ENCODE results near the gene PDE3A.

PDE3A gene

DNA sequence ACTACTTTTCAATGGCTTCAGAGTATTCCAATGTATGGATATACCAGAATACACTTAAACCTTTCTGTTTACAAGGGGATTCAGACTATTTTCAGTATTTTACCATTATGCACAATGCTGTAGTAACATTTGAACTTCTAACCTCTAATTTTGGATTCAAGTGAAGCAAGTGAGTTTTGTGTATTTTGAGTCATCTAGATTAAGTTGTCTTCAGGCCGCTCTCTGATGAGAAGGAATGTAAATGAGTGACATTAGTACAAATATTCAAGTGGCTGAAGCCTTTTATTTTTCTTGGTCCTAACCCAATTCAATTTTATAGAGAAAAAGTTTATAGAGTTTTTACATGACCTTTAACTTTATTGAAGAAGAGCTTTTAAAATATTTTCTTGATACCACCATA is 125.6 kb downstream of the PDE3A start:
- DNase-seq (ENCODE audit: low read depth in 2 of 2) = no peak

DNA sequence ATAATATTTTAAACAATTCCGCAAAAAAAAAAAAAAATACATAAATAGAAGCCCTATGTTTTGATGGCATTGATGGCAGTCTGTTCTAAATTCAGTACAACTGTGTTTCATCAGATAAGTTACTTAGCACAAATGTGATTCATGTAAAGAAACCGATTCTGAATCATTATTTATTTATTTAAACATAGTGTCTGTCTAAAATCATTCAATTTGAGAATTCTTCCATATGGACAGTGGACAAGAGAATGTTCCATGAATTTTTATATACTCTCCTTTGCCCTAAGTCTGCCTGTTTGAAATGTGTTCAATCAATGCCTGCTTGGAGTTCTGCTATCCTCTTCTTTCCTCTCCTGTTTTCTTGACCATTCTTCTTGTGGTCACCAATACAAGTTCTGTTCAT is 126.5 kb downstream of the PDE3A start:
- DNase-seq (ENCODE audit: low read depth in 2 of 2) = no peak

DNA sequence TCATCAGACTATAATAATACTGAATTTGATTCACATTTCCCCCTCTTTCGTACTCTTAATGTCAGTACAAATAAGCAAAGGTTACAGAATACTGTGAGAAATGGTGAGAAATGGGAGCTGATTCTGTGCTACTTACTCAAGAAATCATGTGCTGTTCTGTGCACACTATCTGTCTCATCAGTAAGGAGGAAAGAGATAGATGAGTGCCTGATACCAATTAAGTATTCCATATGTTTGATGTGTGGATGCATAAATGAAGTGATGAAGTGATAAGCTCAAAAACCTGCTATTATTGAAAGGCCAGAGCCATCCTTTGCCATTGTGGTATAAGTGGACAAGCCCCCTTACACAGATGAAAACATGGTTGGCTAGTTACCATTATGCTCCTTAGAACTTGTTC is 127.7 kb downstream of the PDE3A start:
- no peak for DNase-seq (ENCODE audit: low read depth in 2 of 2)

DNA sequence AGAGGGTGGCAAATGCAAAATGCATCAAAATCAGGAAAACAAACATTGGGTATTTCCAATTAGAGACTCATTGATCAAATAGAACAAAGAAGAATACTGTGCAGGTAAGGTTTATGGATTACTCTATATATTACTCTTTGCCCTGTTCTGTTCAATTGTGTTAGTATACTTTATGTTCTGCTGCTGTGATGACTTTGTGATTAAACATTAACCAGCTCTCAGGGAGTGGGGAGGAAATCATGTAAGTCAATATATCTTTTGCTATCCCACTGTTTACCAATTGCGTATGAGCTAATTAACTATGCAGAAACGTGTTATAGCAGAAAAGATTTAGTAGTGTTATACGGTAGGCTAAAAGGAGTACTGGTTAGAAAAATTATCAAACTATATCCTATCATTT is 129.4 kb downstream of the PDE3A start:
- no peak for DNase-seq (ENCODE audit: low read depth in 2 of 2)

DNA sequence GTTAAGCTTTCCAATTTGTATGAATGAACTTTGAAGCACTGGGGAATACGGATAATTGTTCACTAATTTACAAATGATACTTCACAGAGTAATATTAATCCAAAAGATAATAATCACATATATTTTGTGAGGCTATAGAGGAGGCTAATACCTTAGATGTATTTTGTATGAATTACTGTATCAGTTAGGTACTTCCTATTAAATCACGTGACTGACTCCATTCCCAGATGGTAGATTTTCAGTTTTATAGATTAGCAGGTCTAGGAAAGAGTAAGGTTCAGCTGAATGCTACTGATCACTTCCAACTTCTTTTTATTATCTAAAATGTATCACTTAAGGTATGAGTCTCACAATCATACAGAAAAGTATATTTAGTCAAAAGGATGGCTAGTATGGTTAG is 133.6 kb downstream of the PDE3A start:
- no peak for DNase-seq (ENCODE audit: low read depth in 2 of 2)

DNA sequence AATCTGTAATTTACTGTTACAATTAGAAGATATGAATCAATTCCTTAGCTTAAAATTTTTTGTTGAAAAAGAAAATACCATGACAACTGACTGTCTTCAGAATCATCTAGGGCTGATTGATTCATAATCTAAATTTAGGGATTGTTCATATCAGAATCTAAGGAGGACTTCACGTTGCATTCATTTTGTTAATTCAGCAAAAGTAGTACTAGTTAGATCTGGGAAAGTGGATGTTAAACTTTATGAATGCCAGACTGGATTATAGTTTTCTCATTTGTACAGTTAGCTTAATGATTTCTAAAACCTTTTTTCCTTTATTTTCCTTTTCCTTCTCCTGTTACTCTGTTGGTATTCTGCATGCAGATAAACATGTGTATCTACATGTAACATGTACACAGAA is 135.5 kb downstream of the PDE3A start:
- no peak for DNase-seq (ENCODE audit: low read depth in 2 of 2)

DNA sequence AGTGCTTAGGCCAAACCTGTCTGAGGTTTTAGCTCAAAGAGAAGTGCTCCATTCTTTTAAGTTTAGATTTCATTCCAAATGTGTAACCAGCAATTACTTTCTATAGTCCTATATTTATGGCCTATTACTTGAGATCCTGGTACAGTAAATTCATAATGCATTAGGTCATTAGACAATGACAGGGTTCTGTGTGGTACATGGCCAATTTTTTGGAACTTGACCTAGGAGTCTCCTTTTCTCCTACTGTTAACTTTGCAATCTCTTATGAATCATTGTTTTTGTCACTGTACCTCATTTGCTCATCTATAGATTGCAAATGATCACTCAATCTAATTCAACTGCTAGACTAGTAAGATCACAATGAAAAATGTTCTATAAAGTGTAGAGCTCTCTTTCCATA is 136.7 kb downstream of the PDE3A start:
- DNase-seq (ENCODE audit: low read depth in 2 of 2) = no peak

DNA sequence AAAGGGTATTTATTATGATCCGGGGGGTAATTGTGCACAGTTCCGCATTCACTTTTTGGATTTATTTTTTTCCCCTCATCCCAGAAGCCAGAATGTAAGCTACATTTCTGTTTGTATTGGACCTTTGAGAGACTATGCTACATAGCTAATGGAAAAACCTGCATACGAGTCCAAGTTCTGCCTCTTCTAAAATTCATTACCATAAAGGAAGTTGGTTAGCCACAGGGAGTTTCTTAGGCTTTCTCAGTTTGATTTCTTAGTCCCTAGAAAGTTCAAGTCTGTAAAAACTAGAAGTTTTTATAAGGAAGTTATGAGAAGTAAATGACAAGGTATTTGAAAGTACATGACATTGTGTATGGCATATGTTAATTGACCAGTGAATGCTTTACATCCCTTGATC is 138.7 kb downstream of the PDE3A start:
- no peak for DNase-seq (ENCODE audit: low read depth in 2 of 2)

DNA sequence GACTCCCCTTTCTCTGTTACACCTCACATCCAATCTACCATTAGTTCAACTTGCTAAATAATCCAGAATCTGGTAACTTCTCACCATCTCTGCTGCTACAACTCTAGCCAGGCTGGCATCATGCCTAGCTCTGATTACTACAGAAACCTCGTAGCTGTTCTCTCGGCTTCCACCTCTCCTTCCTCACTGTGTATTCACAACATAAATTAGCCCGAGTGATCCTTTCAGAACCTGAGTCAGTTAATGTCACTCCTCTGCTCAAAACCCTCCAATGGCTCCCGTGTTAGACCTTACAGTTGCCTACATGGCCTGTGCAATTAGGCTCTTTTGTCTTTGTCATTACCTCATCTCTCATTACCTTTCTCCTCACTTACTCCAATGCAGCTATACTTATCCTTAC is 139.4 kb downstream of the PDE3A start:
- DNase-seq (ENCODE audit: low read depth in 2 of 2) = no peak

DNA sequence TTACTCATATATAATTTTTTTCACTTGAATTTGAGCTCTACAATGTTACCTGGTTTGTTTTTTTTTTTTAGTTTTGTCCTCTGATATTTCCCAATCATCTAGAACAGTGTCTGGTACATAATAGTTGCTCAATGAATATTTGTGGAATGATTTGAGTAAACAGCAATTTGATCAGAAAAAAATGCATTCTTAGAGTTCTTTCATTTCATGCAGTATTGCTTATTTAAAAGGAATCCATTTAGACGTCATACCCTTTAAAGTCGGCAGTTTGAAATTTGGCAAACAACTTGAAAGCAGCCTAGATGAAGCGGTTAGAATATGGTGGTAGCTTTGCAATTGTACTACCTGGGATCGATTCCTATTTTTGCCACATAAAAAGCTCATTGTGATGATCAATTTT is 140.0 kb downstream of the PDE3A start:
- no peak for DNase-seq (ENCODE audit: low read depth in 2 of 2)

DNA sequence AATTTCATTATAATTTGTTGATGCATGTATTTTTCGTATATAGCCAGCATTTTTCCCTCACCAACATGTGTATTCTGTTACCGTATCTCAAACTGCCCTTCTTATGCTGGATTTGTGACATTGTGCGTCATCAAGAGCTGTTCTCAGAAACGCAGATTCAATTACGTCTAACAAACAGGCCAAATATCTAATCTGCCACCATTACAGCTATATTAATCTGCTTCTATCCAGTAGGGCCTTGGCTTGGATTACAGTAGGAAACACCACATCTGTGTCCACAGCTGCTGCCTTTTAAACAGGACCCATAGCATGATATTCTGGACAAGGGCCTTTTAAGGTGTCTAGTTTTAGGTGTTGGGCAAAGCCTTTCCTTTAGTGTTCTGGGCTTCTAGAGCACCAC is 140.6 kb downstream of the PDE3A start:
- DNase-seq (ENCODE audit: low read depth in 2 of 2) = no peak

DNA sequence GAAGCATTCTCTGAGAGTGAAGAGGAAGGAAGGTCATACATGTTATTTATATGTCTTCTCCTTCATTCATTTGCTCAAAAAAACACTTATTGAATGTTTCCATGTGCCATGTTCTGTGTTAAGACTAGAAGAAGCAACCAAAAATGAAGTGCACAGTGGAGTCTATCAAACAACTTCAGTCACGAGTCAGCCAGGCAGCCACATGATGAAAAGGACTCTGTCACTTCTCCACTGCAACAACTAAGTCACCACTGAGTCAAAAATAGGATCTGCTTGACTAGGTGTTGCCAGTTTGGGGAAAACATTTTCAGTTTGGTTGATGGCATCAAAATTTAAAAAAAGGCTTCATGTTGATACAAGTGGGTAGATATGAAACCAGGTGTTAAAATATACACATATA is 142.5 kb downstream of the PDE3A start:
- no peak for DNase-seq (ENCODE audit: low read depth in 2 of 2)

DNA sequence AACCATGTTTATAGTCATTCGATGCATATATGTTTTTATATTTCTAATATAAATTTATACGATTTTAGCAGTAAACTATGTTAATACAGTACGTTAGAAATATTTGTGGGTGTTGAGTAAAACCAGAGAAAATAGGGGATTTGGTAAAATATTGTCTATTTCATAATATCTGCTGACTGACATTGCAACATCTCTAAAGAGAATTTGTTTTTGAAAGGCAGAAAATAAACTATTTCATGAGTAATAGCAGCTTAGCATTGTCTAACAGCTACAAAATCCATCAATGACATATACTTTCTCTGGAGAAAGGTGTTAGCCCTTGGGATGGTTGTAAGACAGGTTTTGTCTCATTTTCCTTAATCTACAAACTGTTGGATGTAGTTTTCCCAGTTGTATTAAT is 144.9 kb downstream of the PDE3A start:
- DNase-seq (ENCODE audit: low read depth in 2 of 2) = no peak

DNA sequence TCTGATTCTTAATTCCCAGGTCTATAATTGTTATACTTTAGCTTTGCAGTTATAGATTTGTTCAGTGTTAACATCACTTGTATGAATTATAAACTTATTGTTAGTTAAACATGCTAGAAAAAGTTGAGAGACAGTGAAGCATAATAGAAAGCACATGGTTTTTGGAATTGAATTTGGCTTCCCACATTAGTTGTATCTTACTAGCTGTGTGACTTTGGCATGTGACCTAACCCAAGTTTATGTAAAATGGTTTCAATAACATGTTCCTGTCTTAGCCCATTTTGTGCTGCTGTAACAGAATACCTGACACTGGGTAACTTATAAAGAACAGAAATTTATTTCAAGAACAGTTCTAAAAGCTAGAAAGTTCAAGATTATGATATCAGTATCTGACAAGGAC is 146.3 kb downstream of the PDE3A start:
- DNase-seq (ENCODE audit: low read depth in 2 of 2) = no peak

DNA sequence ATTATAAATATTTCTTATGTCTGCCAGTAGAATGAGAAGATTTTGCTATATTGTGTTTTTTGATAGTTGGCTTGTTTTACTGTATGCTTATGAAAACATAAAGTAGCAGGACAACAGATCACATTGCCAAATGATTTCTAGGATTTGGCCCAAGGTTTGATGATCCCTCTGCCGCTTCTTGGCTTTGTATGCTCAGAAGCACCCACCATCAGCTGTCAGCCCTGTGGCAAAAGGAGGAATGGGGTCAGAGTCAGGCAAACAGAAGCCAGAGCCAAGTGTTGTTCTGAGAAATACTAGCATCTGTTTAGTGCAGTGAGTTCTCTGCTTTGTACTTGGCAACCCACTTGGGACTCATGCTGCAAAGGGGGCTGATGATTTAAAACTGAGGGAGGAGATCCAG is 152.2 kb downstream of the PDE3A start:
- DNase-seq (ENCODE audit: low read depth in 2 of 2) = no peak

DNA sequence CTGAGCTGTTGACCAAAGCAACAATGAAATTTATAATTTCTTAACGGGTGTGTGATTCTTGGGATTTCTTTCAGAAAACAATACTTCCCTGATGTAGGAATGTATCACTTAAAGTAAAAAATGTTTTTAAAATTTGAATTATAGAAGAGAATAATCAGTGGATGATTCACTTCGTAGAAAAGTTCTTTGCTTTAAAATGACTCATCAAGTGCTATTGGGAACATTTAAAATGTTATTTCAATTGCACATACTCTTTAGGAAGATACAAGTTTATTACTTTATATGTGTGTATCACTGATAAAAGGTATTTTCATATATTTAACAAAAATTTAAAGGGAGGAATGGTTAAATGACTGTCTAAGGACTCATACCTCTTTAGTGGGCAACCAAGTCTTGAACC is 155.3 kb downstream of the PDE3A start:
- no peak for DNase-seq (ENCODE audit: low read depth in 2 of 2)

DNA sequence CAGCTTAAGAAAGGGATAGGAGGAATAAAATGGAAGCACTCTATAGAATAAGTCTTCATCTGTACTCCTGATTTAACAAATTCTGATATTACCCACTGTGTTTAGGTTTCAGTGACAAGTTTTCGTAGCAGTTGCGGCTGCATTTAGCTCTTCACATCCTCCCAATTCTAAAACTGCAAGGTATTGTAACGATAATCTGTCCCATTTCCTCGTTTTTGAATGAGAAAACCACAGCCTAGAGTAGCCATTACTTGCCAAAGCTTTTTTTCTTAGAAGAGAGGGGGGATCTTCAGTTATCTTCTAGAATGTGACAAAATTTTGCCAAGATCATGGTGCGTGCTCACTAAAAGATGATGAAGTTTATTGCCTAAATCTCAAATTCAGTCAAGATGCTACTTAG is 155.8 kb downstream of the PDE3A start:
- no peak for DNase-seq (ENCODE audit: low read depth in 2 of 2)

DNA sequence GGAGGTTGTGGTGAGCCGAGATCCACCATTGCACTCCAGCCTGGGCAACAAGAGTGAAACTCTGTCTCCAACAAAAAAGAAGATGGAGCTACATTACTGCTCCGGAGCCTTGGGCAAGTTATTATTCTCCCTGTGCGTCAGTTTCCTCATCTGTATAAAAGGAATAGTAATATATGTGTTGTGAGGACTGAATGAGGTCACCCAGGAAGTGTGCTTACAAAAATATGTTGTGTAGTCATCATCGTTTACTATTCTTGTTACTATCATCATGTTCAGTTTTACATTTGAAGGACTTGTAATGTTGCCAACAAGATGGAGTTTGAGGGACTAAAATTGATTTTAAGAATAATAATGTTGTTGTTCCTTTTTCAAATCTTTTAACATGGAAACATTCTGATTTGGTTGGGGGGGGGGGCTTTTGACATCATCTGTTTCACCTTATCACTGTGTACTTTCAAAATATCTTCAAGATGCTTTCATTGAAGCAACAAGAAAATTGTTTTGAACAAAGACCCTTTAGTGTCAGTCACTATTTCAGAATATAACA is 156.8 kb downstream of the PDE3A start:
- no peak for DNase-seq (ENCODE audit: low read depth in 2 of 2)

DNA sequence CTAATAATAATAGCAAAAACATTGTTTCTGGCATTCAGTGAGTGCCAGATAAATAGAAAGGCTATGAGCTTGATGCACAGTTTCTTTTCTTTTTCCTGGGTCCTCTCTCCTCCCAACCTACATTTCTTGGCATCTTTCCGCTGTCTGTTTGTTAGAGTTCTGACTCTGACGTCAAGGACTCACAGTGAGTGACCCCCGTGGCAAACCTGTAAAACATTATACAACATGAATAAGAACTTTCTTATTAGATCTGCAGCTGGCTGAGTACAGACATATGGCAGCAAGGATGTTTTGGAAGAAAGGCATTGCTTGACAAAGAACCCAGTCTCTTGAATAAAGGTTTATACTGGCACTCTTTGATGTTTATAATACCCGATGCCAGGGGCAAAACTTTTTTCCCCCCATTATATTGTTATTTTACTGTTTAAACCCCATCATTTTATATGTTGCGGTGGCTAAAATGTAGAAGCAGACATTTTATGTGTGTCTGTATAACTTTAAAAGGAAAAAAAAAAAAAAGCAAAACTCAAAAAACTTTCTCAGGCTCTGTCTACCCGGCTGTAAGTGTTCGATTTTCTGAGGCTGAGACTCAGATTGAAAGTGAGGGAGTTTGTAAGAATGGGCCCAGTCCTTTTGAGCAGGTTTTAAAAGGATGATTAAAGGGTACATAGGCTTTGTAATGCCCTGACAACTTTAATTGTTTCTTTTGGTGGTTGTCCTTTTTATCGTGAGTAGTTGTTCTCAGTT is 159.3 kb downstream of the PDE3A start:
- no peak for DNase-seq (ENCODE audit: low read depth in 2 of 2)

DNA sequence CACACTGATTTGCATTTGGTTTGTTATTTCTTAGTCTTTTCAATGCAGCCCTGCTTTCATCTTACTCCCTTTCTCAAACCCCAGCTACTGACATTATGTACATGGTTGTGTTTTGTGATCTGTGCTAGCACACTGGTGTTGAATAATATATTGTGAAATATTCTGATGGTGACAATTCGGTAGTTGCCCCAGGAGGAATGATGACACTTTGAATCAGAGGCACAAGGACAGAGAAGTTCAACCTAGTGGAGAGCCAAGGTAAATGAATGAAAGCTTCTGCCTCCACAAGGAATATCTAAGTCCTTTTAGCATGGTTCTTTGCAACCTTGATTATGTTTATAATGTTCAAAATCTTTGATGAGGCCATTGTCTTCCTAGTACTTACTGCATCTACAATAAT is 159.9 kb downstream of the PDE3A start:
- no peak for DNase-seq (ENCODE audit: low read depth in 2 of 2)

DNA sequence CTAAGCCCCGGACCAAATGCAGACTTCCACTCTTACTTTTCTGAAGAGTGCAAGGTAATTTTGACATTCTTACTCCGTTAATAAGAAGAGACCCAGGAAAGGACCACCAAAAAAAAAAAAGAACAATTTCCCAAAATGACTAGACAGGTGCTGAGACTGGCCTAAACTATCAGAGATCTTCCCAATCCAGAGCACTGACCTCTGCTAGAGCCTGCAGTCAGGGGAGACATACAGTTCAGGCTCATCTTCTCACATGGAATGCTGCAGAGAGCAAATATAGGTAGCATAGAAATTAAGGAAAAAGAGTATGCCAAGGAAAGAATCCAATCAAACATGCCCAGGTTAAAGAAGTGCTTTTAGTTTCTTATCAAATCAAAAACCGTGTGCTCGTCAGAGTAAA is 177.9 kb downstream of the PDE3A start:
- DNase-seq (ENCODE audit: low read depth in 2 of 2) = no peak

DNA sequence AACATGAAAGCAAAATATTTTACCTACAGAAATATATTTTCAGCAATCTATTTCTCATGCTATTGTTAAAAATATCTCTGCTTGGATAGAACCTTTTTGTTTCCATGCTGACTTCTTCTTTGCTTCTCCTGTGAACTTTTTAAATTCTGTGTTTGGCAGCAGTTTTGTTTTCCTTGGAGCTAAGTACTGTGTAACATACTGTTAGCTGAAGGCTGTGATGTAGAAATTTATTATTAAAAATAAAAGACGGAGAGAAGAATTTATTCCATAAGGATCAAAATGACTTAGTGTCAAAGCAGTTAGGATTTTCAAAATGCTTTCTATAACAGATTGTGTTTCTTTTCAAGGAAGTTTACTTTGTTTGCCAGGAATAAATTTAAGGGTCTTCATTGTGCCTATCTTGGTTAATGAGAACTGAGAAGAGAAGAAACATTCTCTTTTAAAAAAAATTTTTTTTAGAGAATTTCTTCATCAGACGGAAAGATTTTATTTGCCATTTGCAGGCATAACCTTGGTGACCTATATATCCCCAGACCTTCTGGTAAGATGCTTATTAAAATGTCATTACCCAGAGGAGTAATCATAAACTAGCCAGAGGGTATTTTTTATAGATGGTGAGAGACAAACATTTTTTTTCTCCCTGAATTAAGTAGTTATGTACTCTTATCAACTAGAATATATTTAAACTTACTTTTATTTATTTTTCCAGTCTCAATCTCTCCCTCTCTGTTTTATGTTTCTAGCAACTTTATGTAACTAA is 179.7 kb downstream of the PDE3A start:
- no peak for DNase-seq (ENCODE audit: low read depth in 2 of 2)

DNA sequence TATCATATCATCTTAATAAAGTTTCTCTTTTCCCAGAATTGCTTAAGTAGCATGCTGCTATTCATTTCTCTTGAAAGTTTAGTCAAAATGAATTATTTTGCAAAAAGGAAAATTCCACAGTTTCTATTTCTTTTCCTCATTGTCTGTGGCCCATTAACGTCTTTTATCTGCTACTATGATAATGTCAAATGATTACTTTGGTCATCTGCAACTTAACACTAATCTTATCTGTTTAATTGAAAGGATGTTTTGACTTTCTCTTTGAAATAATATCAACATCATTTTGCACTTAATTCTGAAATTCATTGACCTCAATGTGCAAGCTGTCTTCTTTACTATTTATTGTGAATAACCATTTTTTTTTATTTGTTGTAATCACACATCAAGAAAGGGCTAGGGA is 180.3 kb downstream of the PDE3A start:
- DNase-seq (ENCODE audit: low read depth in 2 of 2) = no peak
